ENCODE data around the gene LILRA5. TPM values are rescaled to one million over a fixed set of nuclear protein-coding genes. Genes with fewer than 3 reads are reported as not detected.

The LILRA5 gene
- total and polyA plus RNA-seq, 7 donors = 0.44 to 2.2 (median 1.1) TPM; not detected in 1

GRCh38 chr19:54335164-54335563, 22.2 kb upstream of the LILRA5 start:
- Histone ChIP-seq H3K36me3 (ENCODE audit: insufficient read depth in 1 of 2, low read depth in 1 of 2) (no peaks in the 10 kb centered on the region), H3K27me3 (ENCODE audit: insufficient read depth in 3 of 3, low read length in 2 of 3) (peaks cover 0 to 9% (median 2%) of the 10 kb centered on the region in 3 donors), H3K9me3 (no peaks in the 10 kb centered on the region), H3K4me1 (no peaks in the 10 kb centered on the region), H3K4me3 (no peak overlapping the region), H3K27ac (no peak overlapping the region)
- ATAC-seq (no peak), DNase-seq (no peak)
- intact Hi-C loops (cut with DNase I) = no loop called here
- WGBS, 3 donors = 38 to 45% (median 40%) methylated on average over 5 of the region's 5 CpGs
- no peak for TF ChIP-seq CTCF (IDR thresholded peaks at IDR 0.05)

GRCh38 chr19:54333586-54334298, 20.8 kb upstream of the LILRA5 start:
- DNase-seq (no peak), ATAC-seq (no peak)
- Histone ChIP-seq H3K9me3 (no peaks in the 10 kb centered on the region), H3K4me1 (no peaks in the 10 kb centered on the region), H3K36me3 (ENCODE audit: insufficient read depth in 1 of 2, low read depth in 1 of 2) (no peaks in the 10 kb centered on the region), H3K27ac (no peak overlapping the region), H3K4me3 (no peak overlapping the region), H3K27me3 (ENCODE audit: insufficient read depth in 3 of 3, low read length in 2 of 3) (peaks cover 0 to 8% (median 2%) of the 10 kb centered on the region in 3 donors)
- TF ChIP-seq CTCF (IDR thresholded peaks at IDR 0.05) = no peak
- WGBS, 3 donors = 70 to 79% (median 74%) methylated on average over 3 of the region's 3 CpGs
- intact Hi-C loops (cut with DNase I) = no loop called here

- Histone ChIP-seq H3K4me3 (no peak overlapping the region), H3K27ac (no peak overlapping the region), H3K9me3 (no peaks in the 10 kb centered on the region), H3K36me3 (ENCODE audit: insufficient read depth in 1 of 2, low read depth in 1 of 2) (no peaks in the 10 kb centered on the region), H3K4me1 (no peaks in the 10 kb centered on the region), H3K27me3 (ENCODE audit: insufficient read depth in 3 of 3, low read length in 2 of 3) (peaks cover 0 to 4% (median 2%) of the 10 kb centered on the region in 3 donors)
- DNase-seq = no peak
- no peak for ATAC-seq
- 46 to 63% (median 58%) methylated on average over 5 to 7 of the region's 7 CpGs for WGBS, 3 donors
- intact Hi-C loops (cut with DNase I) = no loop called here
- TF ChIP-seq CTCF (IDR thresholded peaks at IDR 0.05) = no peak
Observed at GRCh38 chr19:54332149-54332548, 19.2 kb upstream of the LILRA5 start.

GRCh38 chr19:54331626-54332025, 18.7 kb upstream of the LILRA5 start:
- intact Hi-C loops (cut with DNase I) = no loop called here
- DNase-seq (no peak), ATAC-seq (no peak)
- Histone ChIP-seq H3K36me3 (ENCODE audit: insufficient read depth in 1 of 2, low read depth in 1 of 2) (no peaks in the 10 kb centered on the region), H3K4me3 (no peak overlapping the region), H3K27me3 (ENCODE audit: insufficient read depth in 3 of 3, low read length in 2 of 3) (peaks cover 0 to 4% (median 2%) of the 10 kb centered on the region in 3 donors), H3K9me3 (no peaks in the 10 kb centered on the region), H3K27ac (no peak overlapping the region), H3K4me1 (no peaks in the 10 kb centered on the region)
- WGBS, 3 donors = 64 to 76% (median 64%) methylated on average over 7 of the region's 7 CpGs
- TF ChIP-seq CTCF (IDR thresholded peaks at IDR 0.05) = no peak

All from psoas muscle (tissue), 8 donors.